ENCODE measurements around the gene MGRN1. TPM values are rescaled to one million over a fixed set of nuclear protein-coding genes. Genes with fewer than 3 reads are reported as not detected.

Gene MGRN1
- total and polyA plus RNA-seq, 4 donors: 29.5 to 113 (median 68.9) TPM

DNA sequence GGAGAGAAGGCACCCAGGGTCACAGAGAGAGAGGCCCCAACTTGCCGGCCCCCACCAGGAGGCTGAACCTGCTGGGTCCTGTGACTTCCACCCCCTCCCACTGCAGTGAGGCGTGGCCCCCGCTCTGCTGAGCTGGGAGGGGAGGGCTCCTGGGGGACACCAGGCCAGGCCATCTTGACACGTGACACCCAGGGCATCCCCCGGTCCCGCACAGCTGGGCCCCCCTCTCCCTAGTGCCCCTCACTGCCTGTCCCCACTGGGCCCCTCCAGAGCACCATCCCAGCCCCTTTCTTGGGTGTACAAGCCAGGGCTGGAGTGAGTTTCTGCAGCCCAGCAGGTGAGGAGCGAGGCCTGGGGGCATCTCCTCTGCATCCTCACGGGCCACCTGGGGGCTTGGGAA lies 22.3 kb upstream of the MGRN1 start:
- no peaks in the 10 kb centered on the region for H3K9me3 ChIP-seq (ENCODE audit: control insufficient read depth, insufficient read depth, low read length)
- DNase-seq (ENCODE audit: low read depth in 4 of 6, low spot score in 6 of 6): no peak
- H3K4me3 ChIP-seq (ENCODE audit: low read depth, low read length): no peak overlapping the region
- peaks cover 11% of the 10 kb centered on the region for H3K36me3 ChIP-seq (ENCODE audit: control insufficient read depth, insufficient read depth, low read length)
- 92% methylated on average over 4 of the region's 8 CpGs for WGBS (ENCODE audit: insufficient coverage)
- H3K4me1 ChIP-seq (ENCODE audit: control insufficient read depth, insufficient read depth, low read length): peaks cover 21% of the 10 kb centered on the region
- no peak overlapping the region for H3K27ac ChIP-seq (ENCODE audit: low read depth, low read length)
- H3K27me3 ChIP-seq (ENCODE audit: control insufficient read depth, insufficient read depth, low read length): no peaks in the 10 kb centered on the region

- 79% methylated on average over 13 of the region's 13 CpGs for WGBS (ENCODE audit: insufficient coverage)
- H3K27me3 ChIP-seq (ENCODE audit: control insufficient read depth, insufficient read depth, low read length): no peaks in the 10 kb centered on the region
- peaks cover 25% of the 10 kb centered on the region for H3K36me3 ChIP-seq (ENCODE audit: control insufficient read depth, insufficient read depth, low read length)
These were observed 20.9 kb upstream of the MGRN1 start for GRCh38 chr16:4603624-4604170.

GRCh38 chr16:4604401-4604800 lies 20.2 kb upstream of the MGRN1 start:
- no peak overlapping the region for H3K4me3 ChIP-seq (ENCODE audit: low read depth, low read length)
- WGBS (ENCODE audit: insufficient coverage): 60% methylated on average over 15 of the region's 15 CpGs

More at GRCh38 chr16:4603624-4604170, 20.9 kb upstream of the MGRN1 start:
- no peak for DNase-seq (ENCODE audit: low read depth in 4 of 6, low spot score in 6 of 6)
- no peak overlapping the region for H3K27ac ChIP-seq (ENCODE audit: low read depth, low read length)
- no peak overlapping the region for H3K4me3 ChIP-seq (ENCODE audit: low read depth, low read length)
- H3K9me3 ChIP-seq (ENCODE audit: control insufficient read depth, insufficient read depth, low read length): no peaks in the 10 kb centered on the region
- peaks cover 21% of the 10 kb centered on the region for H3K4me1 ChIP-seq (ENCODE audit: control insufficient read depth, insufficient read depth, low read length)

GRCh38 chr16:4606354-4606753 lies 18.3 kb upstream of the MGRN1 start:
- Histone ChIP-seq H3K27ac (ENCODE audit: low read depth, low read length) (no peak overlapping the region), H3K9me3 (ENCODE audit: control insufficient read depth, insufficient read depth, low read length) (no peaks in the 10 kb centered on the region), H3K4me3 (ENCODE audit: low read depth, low read length) (no peak overlapping the region), H3K4me1 (ENCODE audit: control insufficient read depth, insufficient read depth, low read length) (peaks cover 23% of the 10 kb centered on the region), H3K27me3 (ENCODE audit: control insufficient read depth, insufficient read depth, low read length) (no peaks in the 10 kb centered on the region), H3K36me3 (ENCODE audit: control insufficient read depth, insufficient read depth, low read length) (peaks cover 52% of the 10 kb centered on the region)
- no peak for DNase-seq (ENCODE audit: low read depth in 4 of 6, low spot score in 6 of 6)
- WGBS (ENCODE audit: insufficient coverage): 70% methylated on average over 9 of the region's 9 CpGs

More at GRCh38 chr16:4604401-4604800, 20.2 kb upstream of the MGRN1 start:
- no peaks in the 10 kb centered on the region for H3K9me3 ChIP-seq (ENCODE audit: control insufficient read depth, insufficient read depth, low read length)
- no peak overlapping the region for H3K27ac ChIP-seq (ENCODE audit: low read depth, low read length)
- H3K27me3 ChIP-seq (ENCODE audit: control insufficient read depth, insufficient read depth, low read length): no peaks in the 10 kb centered on the region
- H3K36me3 ChIP-seq (ENCODE audit: control insufficient read depth, insufficient read depth, low read length): peaks cover 32% of the 10 kb centered on the region
- peaks cover 21% of the 10 kb centered on the region for H3K4me1 ChIP-seq (ENCODE audit: control insufficient read depth, insufficient read depth, low read length)
- no peak for DNase-seq (ENCODE audit: low read depth in 4 of 6, low spot score in 6 of 6)

- Histone ChIP-seq H3K27me3 (ENCODE audit: control insufficient read depth, insufficient read depth, low read length) (no peaks in the 10 kb centered on the region), H3K9me3 (ENCODE audit: control insufficient read depth, insufficient read depth, low read length) (no peaks in the 10 kb centered on the region), H3K4me3 (ENCODE audit: low read depth, low read length) (no peak overlapping the region), H3K36me3 (ENCODE audit: control insufficient read depth, insufficient read depth, low read length) (peaks cover 64% of the 10 kb centered on the region), H3K27ac (ENCODE audit: low read depth, low read length) (no peak overlapping the region), H3K4me1 (ENCODE audit: control insufficient read depth, insufficient read depth, low read length) (peaks cover 18% of the 10 kb centered on the region)
- WGBS (ENCODE audit: insufficient coverage): 97% methylated on average over 21 of the region's 22 CpGs
- no peak for DNase-seq (ENCODE audit: low read depth in 4 of 6, low spot score in 6 of 6)
These were observed 16.6 kb upstream of the MGRN1 start for GRCh38 chr16:4607841-4608703.

DNA sequence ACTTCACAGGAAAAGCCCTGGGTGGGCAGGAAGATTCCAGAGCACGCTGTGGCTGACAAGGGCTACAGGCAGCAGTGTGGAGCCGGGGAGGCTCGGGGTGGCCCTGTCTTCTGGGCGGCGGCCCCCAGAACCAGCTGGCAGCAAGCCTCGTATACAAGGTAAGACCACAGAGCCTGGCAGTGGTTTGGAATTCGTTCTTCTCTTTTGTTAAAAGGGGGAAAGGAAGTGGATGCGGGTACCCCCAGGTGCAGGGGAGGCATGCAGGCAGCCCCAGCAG lies 16.0 kb upstream of the MGRN1 start:
- H3K9me3 ChIP-seq (ENCODE audit: control insufficient read depth, insufficient read depth, low read length): no peaks in the 10 kb centered on the region
- 93% methylated on average over 7 of the region's 8 CpGs for WGBS (ENCODE audit: insufficient coverage)
- H3K4me1 ChIP-seq (ENCODE audit: control insufficient read depth, insufficient read depth, low read length): peaks cover 23% of the 10 kb centered on the region
- DNase-seq (ENCODE audit: low read depth in 4 of 6, low spot score in 6 of 6): no peak
- H3K4me3 ChIP-seq (ENCODE audit: low read depth, low read length): no peak overlapping the region
- no peaks in the 10 kb centered on the region for H3K27me3 ChIP-seq (ENCODE audit: control insufficient read depth, insufficient read depth, low read length)
- H3K27ac ChIP-seq (ENCODE audit: low read depth, low read length): no peak overlapping the region
- H3K36me3 ChIP-seq (ENCODE audit: control insufficient read depth, insufficient read depth, low read length): peaks cover 70% of the 10 kb centered on the region

- Histone ChIP-seq H3K4me1 (ENCODE audit: control insufficient read depth, insufficient read depth, low read length) (peaks cover 26% of the 10 kb centered on the region), H3K4me3 (ENCODE audit: low read depth, low read length) (no peak overlapping the region), H3K36me3 (ENCODE audit: control insufficient read depth, insufficient read depth, low read length) (peaks cover 69% of the 10 kb centered on the region), H3K27ac (ENCODE audit: low read depth, low read length) (no peak overlapping the region), H3K27me3 (ENCODE audit: control insufficient read depth, insufficient read depth, low read length) (no peaks in the 10 kb centered on the region), H3K9me3 (ENCODE audit: control insufficient read depth, insufficient read depth, low read length) (no peaks in the 10 kb centered on the region)
- 88% methylated on average over 37 of the region's 45 CpGs for WGBS (ENCODE audit: insufficient coverage)
- DNase-seq (ENCODE audit: low read depth in 4 of 6, low spot score in 6 of 6): no peak
These were observed 15.2 kb upstream of the MGRN1 start for GRCh38 chr16:4609200-4610010.

- peaks cover 64% of the 10 kb centered on the region for H3K36me3 ChIP-seq (ENCODE audit: control insufficient read depth, insufficient read depth, low read length)
- DNase-seq (ENCODE audit: low read depth in 4 of 6, low spot score in 6 of 6): no peak
- no peaks in the 10 kb centered on the region for H3K9me3 ChIP-seq (ENCODE audit: control insufficient read depth, insufficient read depth, low read length)
- H3K27ac ChIP-seq (ENCODE audit: low read depth, low read length): no peak overlapping the region
- 76% methylated on average over 13 of the region's 32 CpGs for WGBS (ENCODE audit: insufficient coverage)
- H3K4me3 ChIP-seq (ENCODE audit: low read depth, low read length): no peak overlapping the region
- H3K4me1 ChIP-seq (ENCODE audit: control insufficient read depth, insufficient read depth, low read length): peaks cover 28% of the 10 kb centered on the region
- no peaks in the 10 kb centered on the region for H3K27me3 ChIP-seq (ENCODE audit: control insufficient read depth, insufficient read depth, low read length)
These were observed 14.3 kb upstream of the MGRN1 start for GRCh38 chr16:4610011-4611005.
